Stimulated activated CD8-positive, alpha-beta memory T cell treated with anti-CD3 and anti-CD28 coated beads, Interleukin-7, amount 100 ng/mL, for 24 hours (primary cell): ENCODE measurements around the gene TMEM123.
"Not testable (repeated sequence)": the region's sequence is repeated elsewhere in the genome, so short reads cannot be mapped to it uniquely, and the experiment has no call there.

Source experiments
- DNase-seq: peaks from one replicate; pipeline ENCODE4 v3.0.0-alpha.2; 2020; ENCODE audit warnings: low read depth

TMEM123 gene

GRCh38 chr11:102391549-102392237 is 60.9 kb downstream of the TMEM123 start:
- no peak for DNase-seq

DNA sequence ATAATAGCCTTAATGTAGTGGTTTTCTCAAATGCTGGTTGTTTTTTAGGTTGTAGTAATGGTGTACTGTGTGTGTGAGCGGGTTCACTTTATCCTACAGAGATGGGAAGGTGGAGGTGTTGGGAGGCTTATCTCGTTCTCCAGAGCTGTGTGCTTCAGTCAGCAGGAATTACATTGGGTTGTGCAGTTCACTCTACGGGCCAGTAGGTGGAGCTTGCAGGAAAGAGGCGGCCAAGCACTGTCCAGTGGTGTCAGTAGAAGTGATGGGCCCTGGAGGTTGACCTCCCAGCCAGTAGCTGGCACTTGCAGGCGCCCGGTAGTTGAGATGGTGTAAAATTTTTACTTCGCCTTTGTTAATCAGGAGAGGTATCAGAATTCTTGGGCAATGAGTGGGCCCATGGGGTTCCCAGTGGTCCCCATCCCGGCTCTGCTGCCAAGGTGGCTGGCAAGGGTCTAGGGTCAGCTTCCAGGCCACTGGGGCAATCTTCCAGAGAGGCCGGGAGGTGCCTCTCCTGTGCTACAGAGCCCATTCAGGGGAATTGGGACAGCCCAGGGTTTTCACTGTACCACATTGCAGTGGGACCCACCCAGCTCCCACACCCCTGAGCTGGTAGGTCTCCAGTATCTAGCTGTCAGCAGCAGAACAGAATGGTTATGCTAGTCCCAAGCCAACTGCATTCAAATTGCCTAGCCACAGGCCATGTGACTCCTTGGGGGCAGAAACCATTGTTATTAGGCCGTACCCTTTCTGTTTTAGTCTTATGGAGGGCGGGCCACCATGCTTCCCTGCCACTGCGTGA is 61.7 kb downstream of the TMEM123 start:
- no peak for DNase-seq

- no peak for DNase-seq
Observed at GRCh38 chr11:102389253-102389652, 63.3 kb downstream of the TMEM123 start.

- no peak for DNase-seq
Observed at GRCh38 chr11:102387043-102387781, 65.4 kb downstream of the TMEM123 start.

DNA sequence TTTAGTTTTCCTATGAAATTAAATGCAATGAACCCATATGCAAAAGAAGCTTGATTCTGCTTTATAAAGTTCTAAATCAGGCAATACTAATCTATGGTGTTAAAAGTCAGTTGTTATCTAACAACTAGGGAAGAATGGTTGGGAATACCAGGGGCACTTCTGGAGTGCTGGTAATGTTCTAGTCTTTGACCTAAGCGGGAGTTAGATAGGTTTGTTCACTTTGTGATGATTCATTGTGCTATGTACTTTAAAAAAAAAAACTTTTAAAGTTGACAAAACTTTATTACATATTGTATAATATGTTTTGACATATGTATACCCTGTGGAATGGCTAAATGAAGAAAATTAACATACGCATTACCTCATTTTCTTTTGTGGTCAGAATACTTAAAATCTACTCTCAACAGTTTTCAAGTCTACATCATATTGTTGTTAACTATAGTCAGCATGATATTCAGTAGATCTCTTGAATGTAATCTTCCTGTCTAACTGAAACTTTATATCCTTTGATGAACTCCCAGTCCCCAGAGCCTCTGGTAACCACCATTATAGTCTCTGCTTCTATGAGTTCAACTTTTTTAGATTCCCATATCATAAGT is 66.3 kb downstream of the TMEM123 start:
- no peak for DNase-seq

- DNase-seq, result no peak
Observed at GRCh38 chr11:102385085-102386007, 67.2 kb downstream of the TMEM123 start.

- DNase-seq, result no peak
Observed at GRCh38 chr11:102384419-102385079, 68.0 kb downstream of the TMEM123 start.

- DNase-seq, result no peak
Observed at GRCh38 chr11:102383839-102384238, 68.7 kb downstream of the TMEM123 start.

GRCh38 chr11:102382384-102382783 is 70.2 kb downstream of the TMEM123 start:
- DNase-seq, result no peak

DNA sequence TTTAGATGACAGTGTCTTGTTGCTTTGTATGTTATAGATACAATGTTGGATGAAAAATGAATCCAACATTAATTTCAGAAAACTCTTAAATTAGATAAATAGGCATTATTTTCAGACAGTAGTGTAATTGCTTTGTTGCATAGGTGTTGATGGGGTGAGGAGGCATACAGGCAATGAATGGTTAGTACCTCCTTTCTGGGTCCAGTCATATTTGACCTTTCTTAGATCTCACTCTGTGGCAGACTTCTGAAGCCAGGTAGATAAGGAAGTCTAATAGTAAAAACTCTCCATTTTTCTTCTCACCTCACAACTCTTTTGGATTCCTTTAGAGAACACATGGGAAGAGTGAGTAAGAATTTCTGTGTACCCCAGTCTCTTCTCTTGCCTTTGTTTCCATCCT is 73.7 kb downstream of the TMEM123 start:
- DNase-seq, result no peak

DNA sequence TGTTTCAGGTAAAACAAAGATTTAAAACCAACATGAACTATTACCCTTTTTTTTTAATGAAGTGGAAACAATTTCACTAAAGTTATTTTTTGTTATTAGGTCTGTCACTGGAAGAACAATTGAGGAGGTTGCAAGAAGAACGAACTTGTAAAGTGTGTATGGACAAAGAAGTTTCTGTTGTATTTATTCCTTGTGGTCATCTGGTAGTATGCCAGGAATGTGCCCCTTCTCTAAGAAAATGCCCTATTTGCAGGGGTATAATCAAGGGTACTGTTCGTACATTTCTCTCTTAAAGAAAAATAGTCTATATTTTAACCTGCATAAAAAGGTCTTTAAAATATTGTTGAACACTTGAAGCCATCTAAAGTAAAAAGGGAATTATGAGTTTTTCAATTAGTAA is 74.7 kb downstream of the TMEM123 start:
- no peak for DNase-seq

- no peak for DNase-seq
Observed at GRCh38 chr11:102375720-102376399, 76.7 kb downstream of the TMEM123 start.

GRCh38 chr11:102374633-102375424 is 77.7 kb downstream of the TMEM123 start:
- not testable (repeated sequence) for DNase-seq

DNA sequence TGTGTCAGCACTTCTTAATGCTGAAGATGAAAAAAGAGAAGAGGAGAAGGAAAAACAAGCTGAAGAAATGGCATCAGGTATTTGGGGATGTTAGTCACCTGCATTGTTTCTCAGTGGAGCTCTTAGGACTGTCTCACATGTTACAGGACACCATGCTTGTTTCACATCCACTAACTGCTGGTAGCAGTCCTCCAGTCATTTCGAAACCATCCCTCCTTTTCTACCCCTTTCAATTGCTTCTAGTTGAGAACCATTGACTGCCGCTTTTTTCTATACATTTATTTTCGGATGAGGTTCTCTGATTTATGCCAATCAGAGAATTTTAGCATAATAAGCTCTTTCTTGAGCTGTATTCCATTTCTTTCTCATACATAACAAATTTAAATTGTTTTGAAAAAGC is 84.1 kb downstream of the TMEM123 start:
- no peak for DNase-seq

DNA sequence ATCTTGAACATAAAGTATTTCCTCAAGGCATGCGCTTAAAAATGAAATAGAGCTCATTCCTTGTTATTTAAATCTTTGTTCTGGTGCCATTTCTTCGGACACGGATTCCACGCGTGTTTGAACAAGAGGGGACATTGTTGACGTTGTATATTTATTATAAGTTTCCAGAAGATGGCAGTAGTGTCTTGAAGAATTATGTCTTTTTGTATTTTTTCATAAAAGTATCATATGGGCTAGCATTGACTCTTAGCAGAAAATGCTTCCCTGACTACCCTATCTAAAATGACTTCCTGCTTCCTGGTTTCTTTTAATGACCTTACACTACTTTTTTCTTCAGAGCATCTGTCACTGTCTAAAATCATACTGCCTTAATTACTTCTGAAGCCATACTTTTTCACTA is 85.2 kb downstream of the TMEM123 start:
- DNase-seq, result no peak

GRCh38 chr11:102364991-102365390 is 87.6 kb downstream of the TMEM123 start:
- no peak for DNase-seq

DNA sequence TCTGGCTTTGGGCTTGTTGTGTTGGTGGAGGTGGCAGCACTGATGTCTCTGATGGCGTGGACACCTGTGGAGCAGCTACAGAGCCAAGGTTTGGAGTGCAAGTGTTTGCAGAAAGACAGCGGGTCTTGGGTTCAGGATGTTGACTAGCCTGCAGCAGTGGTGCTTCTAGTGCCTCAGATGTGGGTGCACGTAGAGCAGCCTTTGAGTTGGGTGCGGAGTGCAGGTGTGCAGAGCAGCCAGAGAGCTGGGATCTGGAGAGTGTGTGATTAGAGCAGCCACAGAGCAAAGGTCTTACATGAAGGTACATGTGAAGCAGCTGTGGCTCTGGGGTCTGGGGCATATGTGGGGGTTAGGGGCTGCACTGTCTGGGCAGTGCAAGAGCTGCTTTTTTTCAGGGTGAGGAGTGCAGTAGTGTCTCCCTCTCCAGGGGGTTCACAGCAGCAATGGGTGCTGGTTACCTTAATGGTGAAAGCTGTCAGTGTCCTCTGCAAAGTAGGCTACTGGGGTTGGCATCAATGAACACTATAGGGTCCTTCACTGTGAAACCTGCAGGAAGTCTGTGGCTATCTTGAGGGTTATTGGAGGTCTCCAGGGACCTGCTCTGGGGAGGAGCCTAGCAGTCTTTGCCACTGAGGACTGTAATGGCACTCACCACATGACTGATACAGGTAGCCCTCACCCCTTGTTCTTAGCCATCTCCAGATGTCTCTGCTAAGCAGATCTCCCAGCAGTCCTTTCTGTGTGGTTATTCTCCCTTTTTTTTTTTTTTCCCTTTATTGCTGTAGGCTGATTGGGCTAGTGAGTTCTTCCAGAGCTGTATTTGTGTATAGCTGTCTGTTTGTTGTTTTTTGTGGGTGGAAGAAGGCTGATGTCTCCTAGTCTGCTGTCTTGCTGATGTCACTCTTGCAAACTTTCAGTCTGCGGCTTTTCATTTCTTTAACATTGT is 91.2 kb downstream of the TMEM123 start:
- DNase-seq, result no peak

GRCh38 chr11:102360681-102361080 is 91.9 kb downstream of the TMEM123 start:
- no peak for DNase-seq
